Measurements from ENCODE around the gene PPM1M.

Gene PPM1M

GRCh38 chr3:52221563-52222318 lies 23.8 kb upstream of the PPM1M start:
- no peak for DNase-seq (ENCODE audit: extremely low spot score)
- TF ChIP-seq BHLHE40 (IDR thresholded peaks at IDR 0.05; ENCODE audit: borderline replicate concordance) = no peak
- no peak for TF ChIP-seq TARDBP (IDR thresholded peaks at IDR 0.05)
- TF ChIP-seq CTBP1 (IDR thresholded peaks at IDR 0.05; ENCODE audit: borderline replicate concordance) = no peak
- no peak for TF ChIP-seq SP1 (IDR thresholded peaks at IDR 0.05)
- no peak for TF ChIP-seq ELF4 (IDR thresholded peaks at IDR 0.05)
- TF ChIP-seq ARNT (IDR thresholded peaks at IDR 0.05) = no peak
- no peak for TF ChIP-seq FOXM1 (IDR thresholded peaks at IDR 0.05; ENCODE audit: borderline replicate concordance)
- TF ChIP-seq HDGF (IDR thresholded peaks at IDR 0.05; ENCODE audit: borderline replicate concordance) = no peak
- TF ChIP-seq L3MBTL2 (conservative IDR thresholded peaks at IDR 0.05) = no peak
- TF ChIP-seq FOXK2 (IDR thresholded peaks at IDR 0.05) = no peak
- no peak for TF ChIP-seq LEF1 (IDR thresholded peaks at IDR 0.05; ENCODE audit: borderline replicate concordance)
- no peak for TF ChIP-seq FOXA1 (IDR thresholded peaks at IDR 0.05)
- TF ChIP-seq PKNOX1 (IDR thresholded peaks at IDR 0.05) = no peak
- no peak for TF ChIP-seq SUZ12 (IDR thresholded peaks at IDR 0.05)
- POLR2A ChIA-PET = interaction anchor here (0.6 to 1.0 kb wide), 2 partner anchors 20 to 56 kb away, joined by 4 read pairs; partner anchors contain the start of gene WDR82
- CTCF ChIA-PET = interaction anchor here (0.6 to 3.0 kb wide), 5 partner anchors 10 to 118 kb away, joined by 3 to 25 read pairs (median 9); partner anchors contain the start of gene WDR82

- no peak for DNase-seq (ENCODE audit: extremely low spot score)
- ChIA-PET CTCF (interaction anchor here (2.1 to 3.0 kb wide), 2 partner anchors 9 to 117 kb away, joined by 12 to 25 read pairs; no protein-coding TSS in a partner anchor), POLR2A (interaction anchor here (1.0 kb wide), 1 partner anchor 56 kb away, joined by 4 read pairs; the partner anchor contains the start of gene WDR82)
- TF ChIP-seq BHLHE40 (IDR thresholded peaks at IDR 0.05; ENCODE audit: borderline replicate concordance) (no peak), HDGF (IDR thresholded peaks at IDR 0.05; ENCODE audit: borderline replicate concordance) (no peak), L3MBTL2 (conservative IDR thresholded peaks at IDR 0.05) (no peak), ARNT (IDR thresholded peaks at IDR 0.05) (no peak), LEF1 (IDR thresholded peaks at IDR 0.05; ENCODE audit: borderline replicate concordance) (no peak), SP1 (IDR thresholded peaks at IDR 0.05) (no peak), FOXM1 (IDR thresholded peaks at IDR 0.05; ENCODE audit: borderline replicate concordance) (no peak), NFRKB (IDR thresholded peaks at IDR 0.05) (no peak), FOXA1 (IDR thresholded peaks at IDR 0.05) (no peak), FOXK2 (IDR thresholded peaks at IDR 0.05) (no peak), TARDBP (IDR thresholded peaks at IDR 0.05) (no peak), ELF4 (IDR thresholded peaks at IDR 0.05) (no peak), ZNF384 (IDR thresholded peaks at IDR 0.05) (no peak), SUZ12 (IDR thresholded peaks at IDR 0.05) (no peak), CTBP1 (IDR thresholded peaks at IDR 0.05; ENCODE audit: borderline replicate concordance) (no peak), PKNOX1 (IDR thresholded peaks at IDR 0.05) (no peak)
These were observed 23.0 kb upstream of the PPM1M start for GRCh38 chr3:52222319-52223221.

GRCh38 chr3:52223449-52224408 lies 21.8 kb upstream of the PPM1M start:
- CTCF ChIA-PET = interaction anchor here (1.0 to 2.1 kb wide), 3 partner anchors 8 to 115 kb away, joined by 3 to 12 read pairs (median 4); no protein-coding TSS in a partner anchor
- TF ChIP-seq LEF1 (IDR thresholded peaks at IDR 0.05; ENCODE audit: borderline replicate concordance) (no peak), NFRKB (IDR thresholded peaks at IDR 0.05) (no peak), ELF4 (IDR thresholded peaks at IDR 0.05) (no peak), PKNOX1 (IDR thresholded peaks at IDR 0.05) (no peak), TARDBP (IDR thresholded peaks at IDR 0.05) (no peak), ARNT (IDR thresholded peaks at IDR 0.05) (no peak), L3MBTL2 (conservative IDR thresholded peaks at IDR 0.05) (no peak), ZNF384 (IDR thresholded peaks at IDR 0.05) (no peak), BHLHE40 (IDR thresholded peaks at IDR 0.05; ENCODE audit: borderline replicate concordance) (no peak), FOXM1 (IDR thresholded peaks at IDR 0.05; ENCODE audit: borderline replicate concordance) (no peak), FOXK2 (IDR thresholded peaks at IDR 0.05) (no peak)

GRCh38 chr3:52225452-52226228 lies 19.9 kb upstream of the PPM1M start, which contains the start of gene TLR9:
Gene TLR9 (minus strand): TSS chr3:52225645. CDS start chr3:52225529, 116 bp downstream.
- DNase-seq (ENCODE audit: extremely low spot score) = no peak

More at GRCh38 chr3:52223449-52224408, 21.8 kb upstream of the PPM1M start:
- no peak for DNase-seq (ENCODE audit: extremely low spot score)
- POLR2A ChIA-PET = no interaction called here

More at GRCh38 chr3:52225452-52226228, 19.9 kb upstream of the PPM1M start, which contains the start of gene TLR9:
- POLR2A ChIA-PET = interaction anchor here (0.7 kb wide), 1 partner anchor 13 kb away, joined by 3 read pairs; the partner anchor contains the start of gene TWF2
- TF ChIP-seq SP1 (IDR thresholded peaks at IDR 0.05) (no peak), PKNOX1 (IDR thresholded peaks at IDR 0.05) (no peak), NFRKB (IDR thresholded peaks at IDR 0.05) (no peak), LEF1 (IDR thresholded peaks at IDR 0.05; ENCODE audit: borderline replicate concordance) (no peak), L3MBTL2 (conservative IDR thresholded peaks at IDR 0.05) (no peak), CTBP1 (IDR thresholded peaks at IDR 0.05; ENCODE audit: borderline replicate concordance) (no peak), ARNT (IDR thresholded peaks at IDR 0.05) (no peak), ZNF384 (IDR thresholded peaks at IDR 0.05) (no peak), TARDBP (IDR thresholded peaks at IDR 0.05) (no peak), FOXA1 (IDR thresholded peaks at IDR 0.05) (no peak), FOXM1 (IDR thresholded peaks at IDR 0.05; ENCODE audit: borderline replicate concordance) (no peak), FOXK2 (IDR thresholded peaks at IDR 0.05) (no peak), SUZ12 (IDR thresholded peaks at IDR 0.05) (no peak), BHLHE40 (IDR thresholded peaks at IDR 0.05; ENCODE audit: borderline replicate concordance) (no peak), ELF4 (IDR thresholded peaks at IDR 0.05) (no peak), HDGF (IDR thresholded peaks at IDR 0.05; ENCODE audit: borderline replicate concordance) (no peak)
- CTCF ChIA-PET = interaction anchor here (1.3 kb wide), 1 partner anchor 187 kb away, joined by 4 read pairs; no protein-coding TSS in a partner anchor
